Gastrocnemius medialis (tissue), 4 donors: ENCODE data around the gene RGS4.

ENCODE experiments used
- CTCF ChIP-seq, 5 experiments: fragments of 450-650 bp in 3 of 5; fragments of 200-600 bp in 2 of 5; sonication (generic) in 2 of 5; IDR thresholded peaks in 4 of 5; conservative IDR thresholded peaks in 1 of 5; 1 replicate in 4 of 5; 2 replicates in 1 of 5; pipeline ENCODE4 v1.5.1; 2016 to 2019; ENCODE audit warnings: antibody characterized with exemption in 5 of 5, mild to moderate bottlenecking in 3 of 5, moderate library complexity in 3 of 5
- POLR2A ChIP-seq, 2 donors: fragments of 450-650 bp; IDR thresholded peaks; one replicate each; pipeline ENCODE4 v1.6.1; 2017; ENCODE audit warnings: antibody characterized with exemption in 2 of 2, mild to moderate bottlenecking in 2 of 2, moderate library complexity in 2 of 2

GRCh38 chr1:163035446-163036249, 33.5 kb upstream of the RGS4 start:
- TF ChIP-seq CTCF (IDR thresholded peaks at IDR 0.05 in 4 of 5, conservative IDR thresholded peaks at IDR 0.05 in 1 of 5): no peak
- no peak for TF ChIP-seq POLR2A (IDR thresholded peaks at IDR 0.05)
